Left hindlimb (tissue), 1 donor: ENCODE results near the gene CEMIP.

Source experiments
- DNase-seq: peaks from one replicate; pipeline ENCODE4 v3.0.0-alpha.2; 2018

Gene CEMIP

GRCh38 chr15:80785811-80786354 lies 6.7 kb downstream of the CEMIP start:
- DNase-seq = no peak

- DNase-seq = no peak
Measured at GRCh38 chr15:80787316-80787715, 8.1 kb downstream of the CEMIP start.

GRCh38 chr15:80788536-80788935 lies 9.4 kb downstream of the CEMIP start:
- DNase-seq = no peak

GRCh38 chr15:80789296-80789695 lies 10.1 kb downstream of the CEMIP start:
- no peak for DNase-seq

GRCh38 chr15:80789796-80790195 lies 10.6 kb downstream of the CEMIP start:
- DNase-seq = no peak

- no peak for DNase-seq
Measured at GRCh38 chr15:80790236-80790635, 11.1 kb downstream of the CEMIP start.

- no peak for DNase-seq
Measured at GRCh38 chr15:80791004-80791403, 11.8 kb downstream of the CEMIP start.

GRCh38 chr15:80796407-80796806 lies 17.2 kb downstream of the CEMIP start:
- DNase-seq = no peak

GRCh38 chr15:80798911-80799310 lies 19.7 kb downstream of the CEMIP start:
- no peak for DNase-seq

- DNase-seq = no peak
Measured at GRCh38 chr15:80800067-80800466, 20.9 kb downstream of the CEMIP start.

- peak; percentile 49 for DNase-seq
Measured at GRCh38 chr15:80801891-80802680, 22.9 kb downstream of the CEMIP start.

- DNase-seq = no peak
Measured at GRCh38 chr15:80803580-80804525, 24.7 kb downstream of the CEMIP start.

GRCh38 chr15:80804970-80805495 lies 25.9 kb downstream of the CEMIP start:
- no peak for DNase-seq

- no peak for DNase-seq
Measured at GRCh38 chr15:80811781-80812315, 32.7 kb downstream of the CEMIP start.

GRCh38 chr15:80815106-80815505 lies 35.9 kb downstream of the CEMIP start:
- no peak for DNase-seq

- DNase-seq = no peak
Measured at GRCh38 chr15:80816049-80816653, 37.0 kb downstream of the CEMIP start.

- DNase-seq = no peak
Measured at GRCh38 chr15:80816936-80817335, 37.8 kb downstream of the CEMIP start.

- no peak for DNase-seq
Measured at GRCh38 chr15:80817901-80818300, 38.7 kb downstream of the CEMIP start.

- DNase-seq = no peak
Measured at GRCh38 chr15:80819001-80819400, 39.8 kb downstream of the CEMIP start.

- no peak for DNase-seq
Measured at GRCh38 chr15:80820092-80820491, 40.9 kb downstream of the CEMIP start.

GRCh38 chr15:80822256-80822655 lies 43.1 kb downstream of the CEMIP start:
- DNase-seq = no peak

- DNase-seq = no peak
Measured at GRCh38 chr15:80822676-80823075, 43.5 kb downstream of the CEMIP start.

GRCh38 chr15:80823120-80823519 lies 44.0 kb downstream of the CEMIP start:
- no peak for DNase-seq
